NCI-H146 treated with DMSO at 0.1 percent for 48 hours (cell line): ENCODE measurements around the gene CD7.

Experiments used
- DNase-seq: peaks from one replicate; lab custom pipeline; 2025; ENCODE audit not compliant: unreplicated experiment; lab: John Stamatoyannopoulos, UW

Gene CD7

GRCh38 chr17:82300228-82300627 is 17.2 kb downstream of the CD7 start:
- no peak for DNase-seq

GRCh38 chr17:82299452-82299851 is 18.0 kb downstream of the CD7 start:
- DNase-seq = no peak

GRCh38 chr17:82298538-82299421 is 18.6 kb downstream of the CD7 start:
- DNase-seq = no peak

DNA sequence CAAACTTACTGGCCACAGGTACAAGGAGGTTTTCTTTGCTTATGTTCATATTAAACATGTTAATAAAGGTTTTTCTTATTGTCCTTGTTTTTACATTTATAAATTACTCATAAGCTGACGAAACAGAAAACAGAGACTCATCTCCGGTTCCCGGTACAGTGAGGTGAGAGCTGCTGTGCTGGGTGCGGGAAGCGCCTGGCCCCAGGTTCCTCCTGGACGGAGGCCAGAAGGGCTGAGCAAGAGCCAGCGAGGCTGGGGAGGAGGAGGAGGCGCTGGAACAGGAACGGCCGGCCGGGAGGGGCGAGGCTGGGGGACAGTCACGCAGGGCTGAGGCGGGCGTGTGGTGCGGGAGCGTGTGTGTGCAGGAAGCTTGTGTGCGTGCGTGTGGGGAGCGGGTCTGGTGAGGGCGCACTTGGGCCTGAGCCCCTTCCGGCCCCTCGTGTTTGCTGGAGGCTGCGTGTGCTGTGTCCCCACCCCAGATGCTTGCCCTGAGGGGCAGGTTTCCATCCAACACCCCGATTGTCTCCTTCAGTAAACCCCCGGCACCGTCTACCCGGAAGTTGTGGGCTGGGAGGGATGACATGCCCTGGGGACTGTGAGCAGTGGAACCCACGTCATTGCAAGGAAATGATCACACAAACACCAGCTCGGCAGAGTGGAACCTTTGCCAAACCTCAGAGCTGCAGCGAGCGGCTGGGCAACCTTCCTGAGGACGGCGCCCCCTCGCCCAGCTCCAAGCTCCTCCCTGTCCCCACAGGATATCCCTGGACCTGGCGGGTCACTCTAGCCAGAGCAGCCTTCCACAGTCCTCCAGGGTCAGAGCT is 19.5 kb downstream of the CD7 start:
- DNase-seq = no peak

DNA sequence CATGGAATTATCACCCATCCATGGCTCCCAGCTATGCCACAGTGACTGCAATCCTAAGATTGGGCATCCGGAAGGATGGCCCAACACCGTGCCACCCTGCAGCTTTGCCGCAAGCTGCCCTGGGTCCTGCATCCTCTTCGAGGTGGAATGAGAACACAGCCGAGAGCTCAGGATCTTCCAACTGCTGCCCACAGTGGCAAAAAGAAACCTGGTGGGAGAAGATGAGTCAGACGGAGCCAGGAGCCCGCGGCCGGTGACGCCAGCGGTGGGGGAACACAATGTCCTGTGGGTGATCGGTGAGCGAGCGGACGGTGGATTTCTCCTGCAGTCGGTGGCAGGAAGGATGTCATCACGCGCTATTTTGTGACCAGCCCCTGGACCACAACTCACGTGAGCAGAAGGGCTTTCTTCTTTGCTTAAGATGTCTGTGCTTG is 20.1 kb downstream of the CD7 start:
- peak; percentile 18 for DNase-seq

DNA sequence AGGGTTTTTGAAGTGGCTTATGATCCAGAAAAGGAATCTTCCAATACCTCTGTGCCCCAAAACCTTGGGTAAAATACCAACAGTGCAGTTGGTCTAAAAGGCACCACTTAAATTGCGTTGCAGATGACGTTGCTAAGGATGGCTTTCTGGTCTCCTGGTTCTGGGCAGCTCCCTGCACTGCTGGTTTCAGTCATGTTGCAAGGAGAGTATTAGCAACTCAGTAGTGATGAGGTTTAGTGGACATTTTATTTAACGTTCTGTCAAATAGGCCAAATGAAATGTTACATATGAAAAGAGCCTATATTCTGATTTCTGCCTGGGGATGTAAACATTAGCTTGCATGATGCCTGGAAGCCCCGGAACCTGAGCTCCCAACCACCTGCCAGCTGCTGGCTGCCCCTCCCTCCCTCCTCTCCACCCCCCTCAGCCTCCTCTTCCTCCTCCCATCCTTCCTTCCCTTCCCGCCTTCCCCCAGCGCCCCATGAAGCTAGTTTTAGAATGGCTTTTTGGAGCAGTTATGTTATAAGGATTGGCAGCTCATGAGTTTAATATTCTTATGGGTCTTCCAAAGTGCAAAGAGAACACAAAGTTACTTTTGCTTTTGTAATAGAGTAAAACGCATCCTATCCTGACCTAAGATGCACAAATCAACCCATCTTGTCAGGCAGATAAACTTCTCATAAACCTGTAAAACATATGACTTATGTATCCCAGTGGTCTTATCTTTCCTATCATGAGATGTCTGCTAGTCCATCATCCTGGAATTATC is 20.7 kb downstream of the CD7 start:
- DNase-seq = peak; percentile 13

DNA sequence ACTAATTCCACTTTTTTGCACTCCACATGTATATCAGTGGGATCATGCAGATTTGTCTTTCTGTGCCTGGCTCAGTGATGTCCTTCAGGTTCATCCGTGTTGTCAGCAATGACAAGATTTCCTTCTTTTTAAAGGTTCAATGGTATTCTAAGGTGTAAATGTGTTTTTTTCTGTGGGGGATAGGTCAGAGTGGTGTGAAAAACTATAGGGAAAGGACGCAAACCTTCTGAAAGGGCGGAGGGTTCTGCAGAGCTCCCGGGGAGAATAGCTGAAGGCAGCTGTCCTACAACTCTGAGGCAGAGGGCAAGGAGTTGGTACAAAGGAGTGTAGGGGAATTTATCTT is 22.0 kb downstream of the CD7 start:
- DNase-seq = no peak

DNA sequence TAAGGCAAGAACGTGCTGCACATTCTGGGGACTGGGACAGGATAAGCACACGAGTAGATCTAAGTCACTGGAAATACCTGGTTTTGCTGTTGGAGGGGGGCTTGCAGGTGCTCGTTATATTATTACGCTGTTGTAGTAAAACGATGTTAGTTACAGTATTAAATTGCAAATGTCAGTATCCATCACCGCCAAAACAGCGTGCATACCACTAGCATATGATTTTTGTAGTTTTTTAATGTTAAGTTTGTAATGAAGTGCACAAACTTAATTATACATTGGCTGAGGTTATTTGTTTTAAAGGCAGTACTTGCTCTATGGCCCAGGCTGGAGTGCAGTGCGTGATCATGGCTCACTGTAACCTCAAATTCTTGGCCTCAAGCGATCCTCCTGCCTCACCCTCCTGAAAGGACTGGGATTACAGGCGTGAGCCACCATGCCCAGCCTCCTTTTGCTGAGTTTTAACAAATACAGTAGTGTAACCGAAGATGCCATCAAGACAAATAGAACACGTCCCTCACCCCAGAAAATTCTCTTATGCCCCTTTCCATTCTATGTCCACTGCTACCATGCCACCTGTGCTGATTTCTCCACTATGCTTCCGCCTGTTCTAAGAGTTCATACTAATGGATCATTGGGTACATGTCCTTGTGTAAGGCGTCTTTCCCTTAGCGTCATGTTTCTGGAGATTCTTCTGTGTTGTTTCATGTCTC is 23.2 kb downstream of the CD7 start:
- DNase-seq = no peak

DNA sequence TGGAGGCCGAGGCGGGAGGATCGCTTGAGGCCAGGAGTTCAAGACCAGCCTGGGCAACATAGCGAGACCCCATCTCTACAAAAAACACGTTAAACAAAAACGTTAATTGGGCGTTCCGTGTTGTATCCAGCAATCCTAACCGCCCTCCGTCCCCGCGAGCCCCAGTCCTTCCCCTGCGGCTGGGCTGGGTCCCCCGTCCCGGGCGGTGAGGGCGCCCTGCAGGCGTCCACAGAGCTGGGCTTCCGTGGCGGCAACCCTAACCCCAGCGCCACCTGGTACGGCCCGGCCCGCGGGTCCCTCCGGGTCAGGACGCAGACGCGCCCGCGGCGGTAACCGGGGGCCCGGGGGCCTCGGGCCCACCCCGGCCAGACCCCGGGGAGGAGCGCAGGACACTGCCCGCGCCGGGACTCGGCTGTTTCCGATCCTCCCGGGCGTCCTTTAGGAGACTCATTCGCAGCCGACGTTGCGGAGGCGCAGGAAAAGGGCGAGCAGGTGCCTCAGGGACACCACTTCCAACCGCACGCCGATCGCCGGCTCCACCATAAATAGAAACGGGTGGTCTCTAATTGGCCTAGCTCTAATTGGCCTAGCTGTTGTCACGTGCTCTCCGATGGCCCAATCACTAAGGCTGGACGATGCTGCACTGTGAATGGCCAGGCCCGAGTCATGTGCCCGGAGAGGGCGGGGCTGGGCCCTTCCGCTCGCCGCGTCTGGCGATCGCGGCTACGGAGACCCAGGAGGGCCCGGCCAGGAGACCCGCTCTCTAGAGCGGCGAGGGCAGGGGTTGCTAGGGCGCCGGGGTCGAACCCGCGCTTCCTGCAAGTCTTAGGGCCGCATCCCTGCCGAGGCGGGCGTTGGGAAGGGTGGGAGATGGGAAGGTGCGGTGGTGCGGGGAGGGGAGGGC is 24.9 kb downstream of the CD7 start:
- peak; percentile 99 for DNase-seq

- no peak for DNase-seq
Observed at GRCh38 chr17:82291582-82292250, 25.7 kb downstream of the CD7 start.

DNA sequence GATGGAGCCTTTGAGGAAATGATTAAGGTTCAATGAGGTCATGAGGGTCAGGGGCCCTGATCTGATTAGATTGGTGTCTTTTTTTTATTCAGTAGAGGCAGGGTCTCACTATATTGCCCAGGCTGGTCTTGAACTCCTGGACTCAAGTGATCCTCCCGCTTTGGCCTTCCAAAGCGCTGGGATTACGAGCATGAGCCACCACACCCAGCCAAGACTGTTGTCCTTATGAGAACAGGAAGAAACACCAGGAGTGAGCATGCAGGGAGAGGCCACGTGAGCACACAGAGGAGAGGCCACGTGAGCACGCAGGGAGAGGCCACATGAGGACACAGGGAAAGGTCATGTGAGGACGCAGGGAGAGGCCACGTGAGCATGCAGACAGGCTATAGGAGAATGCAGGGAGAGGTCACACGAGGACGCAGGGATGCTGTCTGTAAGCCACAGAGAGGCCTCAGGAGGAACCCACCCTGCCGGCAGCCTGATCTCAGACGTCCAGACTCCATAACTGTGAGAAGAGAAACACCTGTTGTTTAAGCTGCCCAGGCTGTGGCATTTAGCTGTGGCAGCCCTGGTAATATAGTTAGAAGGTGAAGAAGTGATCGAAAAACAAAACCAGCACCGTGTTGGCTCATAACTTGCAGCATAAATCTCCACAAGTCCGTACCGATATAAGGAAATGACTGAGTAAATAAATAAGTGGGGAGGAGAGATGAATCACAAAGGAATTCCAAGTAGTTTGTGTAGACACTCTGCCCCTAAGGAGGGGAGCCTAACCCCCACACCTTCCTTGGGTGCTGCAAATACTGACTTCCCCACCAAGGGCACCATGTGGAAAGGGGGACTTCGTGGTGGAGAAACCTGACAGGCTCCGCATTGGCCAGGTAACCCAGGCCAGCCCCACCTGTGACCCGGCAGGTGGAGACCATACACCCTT is 29.3 kb downstream of the CD7 start:
- peak; percentile 21 for DNase-seq

DNA sequence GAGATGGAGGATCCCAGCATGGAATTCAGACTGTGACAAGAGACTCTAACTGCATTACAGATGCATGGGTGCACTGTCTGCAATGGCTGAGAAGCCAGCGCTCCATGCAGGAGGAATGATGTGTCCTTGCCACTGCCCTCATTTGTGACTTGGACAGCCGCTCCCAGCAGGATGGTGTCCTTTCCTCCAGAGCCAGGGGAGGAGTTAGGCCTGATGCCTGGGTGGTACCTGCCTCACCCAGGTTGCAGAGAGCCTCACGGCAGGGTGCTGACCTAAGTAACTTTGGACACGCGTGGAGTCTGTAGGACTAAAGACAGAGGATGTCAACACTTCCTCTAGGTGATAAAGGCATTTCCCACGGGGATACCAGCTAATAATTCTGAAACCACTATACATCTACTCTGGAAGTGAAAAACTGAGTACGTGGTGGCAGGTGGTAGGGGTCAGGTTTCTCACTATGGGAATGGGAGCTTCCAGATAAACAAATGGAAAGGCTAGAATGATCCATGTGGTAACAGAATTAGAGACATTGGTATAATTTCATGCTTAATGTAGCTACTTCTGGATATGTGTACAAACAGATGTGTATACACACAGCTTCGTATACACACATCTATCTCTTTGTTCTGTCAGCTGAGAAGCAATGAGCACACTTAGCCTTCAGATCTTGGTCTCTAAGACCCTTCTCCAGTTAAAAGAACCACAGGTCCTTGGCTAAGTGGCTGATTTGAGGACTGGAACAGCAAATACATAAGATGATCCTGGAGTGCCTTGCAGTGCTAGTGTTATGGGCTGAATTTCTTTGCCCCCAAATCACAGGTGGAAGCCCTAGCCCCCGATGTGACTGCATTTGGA is 30.2 kb downstream of the CD7 start:
- no peak for DNase-seq

- no peak for DNase-seq
Observed at GRCh38 chr17:82285141-82285540, 32.3 kb downstream of the CD7 start.

- no peak for DNase-seq
Observed at GRCh38 chr17:82283208-82283749, 34.1 kb downstream of the CD7 start.

DNA sequence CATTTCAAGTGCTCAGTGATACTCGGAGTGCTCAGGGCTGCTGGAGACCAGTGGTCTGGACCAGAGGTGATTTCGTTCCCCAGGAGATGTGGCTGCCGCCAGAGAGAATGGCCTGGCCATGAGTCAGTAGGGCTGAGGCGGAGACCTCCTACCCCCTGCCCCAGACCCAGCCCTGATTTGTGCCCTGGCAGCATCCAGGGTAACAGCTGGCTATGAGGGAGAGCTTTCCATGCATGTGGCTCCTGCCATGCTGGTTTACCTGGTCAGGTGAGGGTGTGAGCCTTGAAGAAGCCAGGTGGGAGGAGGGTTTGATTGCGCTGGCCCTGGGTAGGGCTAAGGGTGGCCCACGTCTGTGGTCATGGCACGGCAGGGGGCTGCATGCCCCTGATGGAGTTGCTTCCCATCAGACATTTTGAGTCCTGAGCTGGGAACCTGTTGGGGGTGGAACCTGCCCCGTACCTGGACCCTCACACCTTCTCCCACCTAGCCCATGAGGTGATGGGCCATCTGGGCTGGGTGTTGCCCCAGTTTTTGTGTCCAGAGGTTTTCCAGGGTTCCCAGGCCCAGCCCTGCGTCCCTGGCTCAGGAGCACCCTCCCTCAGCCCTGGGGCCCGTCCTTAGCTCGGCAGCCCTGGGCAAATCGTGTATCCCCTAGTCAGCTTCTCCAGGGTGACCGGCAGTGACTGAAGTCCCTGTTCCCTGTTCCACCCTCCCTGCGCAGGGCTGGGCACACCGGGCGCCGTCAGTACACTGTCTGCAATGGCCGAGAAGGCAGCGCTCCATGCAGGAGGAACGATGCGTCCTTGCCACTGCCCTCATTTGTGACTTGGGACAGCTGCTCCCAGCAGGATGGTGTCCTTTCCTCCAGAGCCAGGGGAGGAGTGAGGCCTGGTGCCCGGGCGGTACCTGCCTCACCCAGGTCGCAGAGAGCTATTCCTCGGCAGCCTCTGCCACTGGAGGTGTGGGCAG is 34.9 kb downstream of the CD7 start:
- no peak for DNase-seq
